ENCODE data around the gene BTBD9. TPM values are rescaled to one million over a fixed set of nuclear protein-coding genes. Genes with fewer than 3 reads are reported as not detected.

BTBD9 gene
- total and polyA plus RNA-seq, 2 of the 13 experiments (the other 11 are each of a cell fraction or from before 2014, with no cell fraction given) = 1.2 to 3.0 TPM

GRCh38 chr6:38688579-38689087 is 48.9 kb upstream of the BTBD9 start (continued):
- TF ChIP-seq, protein P1, sequence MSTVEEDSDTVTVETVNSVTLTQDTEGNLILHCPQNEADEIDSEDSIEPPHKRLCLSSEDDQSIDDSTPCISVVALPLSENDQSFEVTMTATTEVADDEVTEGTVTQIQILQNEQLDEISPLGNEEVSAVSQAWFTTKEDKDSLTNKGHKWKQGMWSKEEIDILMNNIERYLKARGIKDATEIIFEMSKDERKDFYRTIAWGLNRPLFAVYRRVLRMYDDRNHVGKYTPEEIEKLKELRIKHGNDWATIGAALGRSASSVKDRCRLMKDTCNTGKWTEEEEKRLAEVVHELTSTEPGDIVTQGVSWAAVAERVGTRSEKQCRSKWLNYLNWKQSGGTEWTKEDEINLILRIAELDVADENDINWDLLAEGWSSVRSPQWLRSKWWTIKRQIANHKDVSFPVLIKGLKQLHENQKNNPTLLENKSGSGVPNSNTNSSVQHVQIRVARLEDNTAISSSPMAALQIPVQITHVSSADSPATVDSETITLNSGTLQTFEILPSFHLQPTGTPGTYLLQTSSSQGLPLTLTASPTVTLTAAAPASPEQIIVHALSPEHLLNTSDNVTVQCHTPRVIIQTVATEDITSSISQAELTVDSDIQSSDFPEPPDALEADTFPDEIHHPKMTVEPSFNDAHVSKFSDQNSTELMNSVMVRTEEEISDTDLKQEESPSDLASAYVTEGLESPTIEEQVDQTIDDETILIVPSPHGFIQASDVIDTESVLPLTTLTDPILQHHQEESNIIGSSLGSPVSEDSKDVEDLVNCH (CRISPR knock-in tag; IDR thresholded peaks at IDR 0.05) = no peak
- TF ChIP-seq KLF11 (CRISPR knock-in tag; IDR thresholded peaks at IDR 0.05) (no peak), TOPORS (CRISPR knock-in tag; IDR thresholded peaks at IDR 0.05) (no peak), PITX1 (CRISPR knock-in tag; IDR thresholded peaks at IDR 0.05) (no peak), RNF219 (CRISPR knock-in tag; IDR thresholded peaks at IDR 0.05) (no peak), ZNF263 (CRISPR knock-in tag; IDR thresholded peaks at IDR 0.05) (peak; percentile 97), SP1 (IDR thresholded peaks at IDR 0.05) (no peak), SP1 (CRISPR knock-in tag; IDR thresholded peaks at IDR 0.05) (no peak), ARNT2 (CRISPR knock-in tag; IDR thresholded peaks at IDR 0.05; ENCODE audit: low read depth) (no peak), PBX3 (CRISPR knock-in tag; IDR thresholded peaks at IDR 0.05; ENCODE audit: borderline replicate concordance) (no peak), HNF4A (CRISPR knock-in tag; IDR thresholded peaks at IDR 0.05) (peak; percentile 31; the same call in 1 of the 2 replicates), MEIS1 (CRISPR knock-in tag; IDR thresholded peaks at IDR 0.05; ENCODE audit: borderline replicate concordance) (0 out of 2 replicates have a peak, but pooled peaks have one; percentile 23), NR2F6 (IDR thresholded peaks at IDR 0.05) (no peak), NR2F6 (CRISPR knock-in tag; IDR thresholded peaks at IDR 0.05) (no peak), IRX3 (CRISPR knock-in tag; IDR thresholded peaks at IDR 0.05; ENCODE audit: borderline replicate concordance, low read depth) (no peak), YY1 (IDR thresholded peaks at IDR 0.05; ENCODE audit: insufficient read depth, insufficient replicate concordance, low read depth, low read length) (no peak), HDAC1 (CRISPR knock-in tag; IDR thresholded peaks at IDR 0.05) (peak; percentile 23; the same call in 1 of the 2 replicates), YEATS2 (CRISPR knock-in tag; IDR thresholded peaks at IDR 0.05; ENCODE audit: borderline replicate concordance) (no peak), POLR2AphosphoS2 (IDR thresholded peaks at IDR 0.05; ENCODE audit: low read depth, low read length) (no peak), CBFB (CRISPR knock-in tag; IDR thresholded peaks at IDR 0.05) (no peak), ZBTB3 (CRISPR knock-in tag; IDR thresholded peaks at IDR 0.05; ENCODE audit: borderline replicate concordance, low read depth) (no peak), GLI4 (CRISPR knock-in tag; IDR thresholded peaks at IDR 0.05; ENCODE audit: borderline replicate concordance) (no peak)
- TF ChIP-seq, protein P2, sequence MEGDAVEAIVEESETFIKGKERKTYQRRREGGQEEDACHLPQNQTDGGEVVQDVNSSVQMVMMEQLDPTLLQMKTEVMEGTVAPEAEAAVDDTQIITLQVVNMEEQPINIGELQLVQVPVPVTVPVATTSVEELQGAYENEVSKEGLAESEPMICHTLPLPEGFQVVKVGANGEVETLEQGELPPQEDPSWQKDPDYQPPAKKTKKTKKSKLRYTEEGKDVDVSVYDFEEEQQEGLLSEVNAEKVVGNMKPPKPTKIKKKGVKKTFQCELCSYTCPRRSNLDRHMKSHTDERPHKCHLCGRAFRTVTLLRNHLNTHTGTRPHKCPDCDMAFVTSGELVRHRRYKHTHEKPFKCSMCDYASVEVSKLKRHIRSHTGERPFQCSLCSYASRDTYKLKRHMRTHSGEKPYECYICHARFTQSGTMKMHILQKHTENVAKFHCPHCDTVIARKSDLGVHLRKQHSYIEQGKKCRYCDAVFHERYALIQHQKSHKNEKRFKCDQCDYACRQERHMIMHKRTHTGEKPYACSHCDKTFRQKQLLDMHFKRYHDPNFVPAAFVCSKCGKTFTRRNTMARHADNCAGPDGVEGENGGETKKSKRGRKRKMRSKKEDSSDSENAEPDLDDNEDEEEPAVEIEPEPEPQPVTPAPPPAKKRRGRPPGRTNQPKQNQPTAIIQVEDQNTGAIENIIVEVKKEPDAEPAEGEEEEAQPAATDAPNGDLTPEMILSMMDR (CRISPR knock-in tag; IDR thresholded peaks at IDR 0.05) = peak; percentile 35
